Testis (tissue), 2 donors: ENCODE measurements around the gene ARSD.
"Not testable (repeated sequence)": the region's sequence is repeated elsewhere in the genome, so short reads cannot be mapped to it uniquely, and the experiment has no call there.

Source experiments
- POLR2A ChIP-seq: fragments of 450-650 bp; IDR thresholded peaks from one replicate; pipeline ENCODE4 v1.6.1; 2017; ENCODE audit warnings: antibody characterized with exemption, mild to moderate bottlenecking, moderate library complexity
- TF ChIP-seq, protein P1 (sequence below), 3 experiments: fragments of 450-650 bp in 2 of 3; fragments of 200-600 bp in 1 of 3; sonication (generic) in 1 of 3; IDR thresholded peaks; one replicate each; pipeline ENCODE4 v1.5.1; 2016 to 2019; ENCODE audit warnings: antibody characterized with exemption in 3 of 3, mild to moderate bottlenecking in 2 of 3, moderate library complexity in 1 of 3

DNA sequence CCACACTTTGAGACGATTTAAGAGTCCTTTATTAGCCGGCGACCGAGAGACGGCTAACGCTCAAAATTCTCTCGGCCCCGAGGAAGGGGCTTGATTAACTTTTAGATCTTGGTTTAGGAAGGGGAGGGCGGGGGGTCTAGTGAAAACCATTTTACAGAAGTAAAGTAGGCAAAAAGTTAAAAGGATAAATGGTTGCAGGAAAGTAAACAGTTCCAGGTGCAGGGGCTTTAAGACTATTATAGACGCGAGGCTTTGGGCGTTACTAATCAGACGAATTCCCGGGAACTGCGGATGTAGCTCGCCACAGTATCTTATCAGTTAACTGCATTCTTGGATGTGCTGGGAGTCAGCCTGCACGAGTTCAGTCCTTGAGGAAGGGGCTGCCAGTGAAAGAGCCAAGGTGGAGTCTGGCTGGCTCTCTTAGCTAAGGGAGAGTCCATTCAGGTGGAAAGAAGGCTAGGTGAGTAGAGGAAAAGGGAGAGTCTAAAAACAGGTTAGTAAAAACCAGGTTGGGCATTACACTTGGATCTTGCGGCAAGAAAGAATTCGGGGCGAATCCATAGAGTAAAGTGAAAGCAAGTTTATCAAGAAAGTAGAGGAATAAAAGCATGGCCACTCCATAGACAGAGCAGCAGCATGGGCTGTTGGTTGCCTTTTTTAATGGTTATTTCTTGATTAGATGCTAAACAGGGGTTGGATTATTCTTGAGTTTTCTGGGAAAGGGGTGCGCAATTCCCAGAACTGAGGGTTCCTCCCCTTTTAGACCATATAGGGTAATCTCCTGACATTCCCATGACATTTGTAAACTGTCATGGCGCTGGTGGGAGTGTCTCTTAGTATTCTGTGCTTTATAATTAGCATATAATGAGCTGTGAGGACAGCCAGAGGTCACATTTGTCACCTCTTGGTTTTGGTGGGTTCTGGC is 38.3 kb downstream of the ARSD start:
- TF ChIP-seq, protein P1, sequence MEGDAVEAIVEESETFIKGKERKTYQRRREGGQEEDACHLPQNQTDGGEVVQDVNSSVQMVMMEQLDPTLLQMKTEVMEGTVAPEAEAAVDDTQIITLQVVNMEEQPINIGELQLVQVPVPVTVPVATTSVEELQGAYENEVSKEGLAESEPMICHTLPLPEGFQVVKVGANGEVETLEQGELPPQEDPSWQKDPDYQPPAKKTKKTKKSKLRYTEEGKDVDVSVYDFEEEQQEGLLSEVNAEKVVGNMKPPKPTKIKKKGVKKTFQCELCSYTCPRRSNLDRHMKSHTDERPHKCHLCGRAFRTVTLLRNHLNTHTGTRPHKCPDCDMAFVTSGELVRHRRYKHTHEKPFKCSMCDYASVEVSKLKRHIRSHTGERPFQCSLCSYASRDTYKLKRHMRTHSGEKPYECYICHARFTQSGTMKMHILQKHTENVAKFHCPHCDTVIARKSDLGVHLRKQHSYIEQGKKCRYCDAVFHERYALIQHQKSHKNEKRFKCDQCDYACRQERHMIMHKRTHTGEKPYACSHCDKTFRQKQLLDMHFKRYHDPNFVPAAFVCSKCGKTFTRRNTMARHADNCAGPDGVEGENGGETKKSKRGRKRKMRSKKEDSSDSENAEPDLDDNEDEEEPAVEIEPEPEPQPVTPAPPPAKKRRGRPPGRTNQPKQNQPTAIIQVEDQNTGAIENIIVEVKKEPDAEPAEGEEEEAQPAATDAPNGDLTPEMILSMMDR (IDR thresholded peaks at IDR 0.05): not testable (repeated sequence)
- TF ChIP-seq POLR2A: not testable (repeated sequence)
